AG09319 (cell line): Measurements from ENCODE around the gene GCH1.
A peak's percentile ranks its signal among the peaks of the same experiment; 100 is the strongest.
"Not testable (repeated sequence)": the region's sequence is repeated elsewhere in the genome, so short reads cannot be mapped to it uniquely, and the experiment has no call there.

Source experiments
- DNase-seq: peaks from one replicate; pipeline ENCODE4 v3.0.0-alpha.2; 2010; ENCODE audit warnings: low read depth; ENCODE audit errors: extremely low read depth
- TF ChIP-seq, protein P1 (sequence below): IDR thresholded peaks from 2 replicates; pipeline ENCODE4 v1.5.1; 2011; ENCODE audit warnings: low read depth, mild to moderate bottlenecking, inconsistent platforms, low read length, moderate library complexity

GCH1 gene

DNA sequence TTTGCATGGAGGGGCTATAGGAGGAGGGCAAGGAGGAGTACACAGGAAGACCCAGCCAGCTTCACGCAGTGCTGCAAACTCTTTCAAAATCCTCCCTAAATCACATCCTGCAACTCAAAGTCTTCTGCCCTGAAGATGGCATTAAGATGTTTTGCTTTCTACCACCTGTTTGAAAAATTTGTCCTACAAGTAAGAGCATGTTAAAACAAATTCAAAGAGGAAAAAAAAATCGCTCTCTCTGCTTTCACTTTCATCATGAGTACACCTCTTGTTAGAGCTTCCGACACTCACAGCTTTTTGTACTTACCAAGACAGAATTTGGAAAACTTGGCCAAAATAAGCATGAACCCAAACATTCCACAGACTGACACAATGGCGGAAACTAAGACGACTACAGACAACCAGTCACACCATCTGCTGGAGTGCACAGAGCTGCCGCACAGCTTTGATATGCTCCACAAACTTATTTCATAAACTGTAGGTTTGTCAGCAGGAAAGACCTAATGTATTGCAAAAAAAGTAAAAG is 21.3 kb downstream of the GCH1 start:
- DNase-seq, result no peak

DNA sequence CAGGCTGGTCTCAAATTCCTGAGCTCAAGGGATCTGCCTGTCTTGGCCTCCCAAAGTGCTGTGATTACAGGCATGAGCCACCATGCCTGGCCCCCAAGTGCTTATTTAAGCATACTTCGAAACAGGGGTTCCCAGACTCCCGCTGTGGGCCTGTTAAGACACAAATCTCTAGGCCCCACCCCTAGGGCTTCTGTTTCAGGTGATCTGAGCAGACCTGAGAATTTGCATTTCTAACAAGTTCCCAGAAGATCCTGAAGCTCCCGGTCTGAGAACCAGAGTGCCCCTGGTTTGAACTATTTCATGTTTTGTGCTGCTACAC is 25.0 kb downstream of the GCH1 start:
- DNase-seq, result no peak
- TF ChIP-seq, protein P1, sequence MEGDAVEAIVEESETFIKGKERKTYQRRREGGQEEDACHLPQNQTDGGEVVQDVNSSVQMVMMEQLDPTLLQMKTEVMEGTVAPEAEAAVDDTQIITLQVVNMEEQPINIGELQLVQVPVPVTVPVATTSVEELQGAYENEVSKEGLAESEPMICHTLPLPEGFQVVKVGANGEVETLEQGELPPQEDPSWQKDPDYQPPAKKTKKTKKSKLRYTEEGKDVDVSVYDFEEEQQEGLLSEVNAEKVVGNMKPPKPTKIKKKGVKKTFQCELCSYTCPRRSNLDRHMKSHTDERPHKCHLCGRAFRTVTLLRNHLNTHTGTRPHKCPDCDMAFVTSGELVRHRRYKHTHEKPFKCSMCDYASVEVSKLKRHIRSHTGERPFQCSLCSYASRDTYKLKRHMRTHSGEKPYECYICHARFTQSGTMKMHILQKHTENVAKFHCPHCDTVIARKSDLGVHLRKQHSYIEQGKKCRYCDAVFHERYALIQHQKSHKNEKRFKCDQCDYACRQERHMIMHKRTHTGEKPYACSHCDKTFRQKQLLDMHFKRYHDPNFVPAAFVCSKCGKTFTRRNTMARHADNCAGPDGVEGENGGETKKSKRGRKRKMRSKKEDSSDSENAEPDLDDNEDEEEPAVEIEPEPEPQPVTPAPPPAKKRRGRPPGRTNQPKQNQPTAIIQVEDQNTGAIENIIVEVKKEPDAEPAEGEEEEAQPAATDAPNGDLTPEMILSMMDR, result no peak

More for the DNA sequence above, 21.3 kb downstream of the GCH1 start:
- TF ChIP-seq, protein P1, result no peak; the same call in 1 of the 2 replicates

DNA sequence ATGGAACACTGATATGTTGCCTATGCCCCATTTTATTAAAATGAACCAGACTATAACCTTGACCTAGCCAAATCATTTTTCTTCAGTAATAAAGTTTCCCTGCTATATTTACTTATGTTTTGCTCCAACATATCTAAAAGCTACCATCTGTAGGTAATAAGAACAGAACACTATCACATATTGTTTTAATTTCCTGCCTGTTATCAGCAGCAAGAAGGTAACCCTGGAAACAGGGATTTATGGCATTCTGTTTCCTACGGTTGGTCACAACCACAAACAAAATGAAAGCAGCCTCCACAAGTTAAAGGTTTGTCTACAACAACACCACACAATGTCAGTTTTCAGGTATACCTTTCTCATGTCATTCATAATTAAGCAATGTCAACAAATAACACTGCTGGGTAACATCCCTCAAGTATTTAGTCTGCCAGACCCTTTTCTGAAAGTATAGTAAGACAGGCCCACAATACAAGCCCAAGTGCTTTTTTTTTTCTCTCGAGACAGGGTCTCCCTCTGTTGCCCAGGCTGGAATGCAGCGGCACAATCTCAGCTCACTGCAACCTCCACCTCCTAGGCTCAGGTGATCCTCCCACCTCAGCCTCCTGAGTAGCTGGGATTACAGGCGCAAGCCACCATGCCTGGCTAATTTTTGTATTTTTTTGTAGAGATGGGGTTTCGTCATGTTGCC is 25.5 kb downstream of the GCH1 start:
- TF ChIP-seq, protein P1, result no peak
- peak; percentile 42 for DNase-seq

DNA sequence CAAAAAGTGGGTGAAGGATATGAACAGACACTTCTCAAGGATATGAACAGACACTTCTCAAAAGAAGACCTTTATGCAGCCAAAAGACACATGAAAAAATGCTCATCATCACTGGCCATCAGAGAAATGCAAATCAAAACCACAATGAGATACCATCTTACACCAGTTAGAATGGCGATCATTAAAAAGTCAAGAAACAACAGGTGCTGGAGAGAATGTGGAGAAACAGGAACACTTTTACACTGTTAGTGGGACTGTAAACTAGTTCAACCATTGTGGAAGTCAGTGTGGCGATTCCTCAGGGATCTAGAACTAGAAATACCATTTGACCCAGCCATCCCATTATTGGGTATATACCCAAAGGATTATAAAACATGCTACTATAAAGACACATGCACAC is 27.0 kb downstream of the GCH1 start:
- DNase-seq, result not testable (repeated sequence)

DNA sequence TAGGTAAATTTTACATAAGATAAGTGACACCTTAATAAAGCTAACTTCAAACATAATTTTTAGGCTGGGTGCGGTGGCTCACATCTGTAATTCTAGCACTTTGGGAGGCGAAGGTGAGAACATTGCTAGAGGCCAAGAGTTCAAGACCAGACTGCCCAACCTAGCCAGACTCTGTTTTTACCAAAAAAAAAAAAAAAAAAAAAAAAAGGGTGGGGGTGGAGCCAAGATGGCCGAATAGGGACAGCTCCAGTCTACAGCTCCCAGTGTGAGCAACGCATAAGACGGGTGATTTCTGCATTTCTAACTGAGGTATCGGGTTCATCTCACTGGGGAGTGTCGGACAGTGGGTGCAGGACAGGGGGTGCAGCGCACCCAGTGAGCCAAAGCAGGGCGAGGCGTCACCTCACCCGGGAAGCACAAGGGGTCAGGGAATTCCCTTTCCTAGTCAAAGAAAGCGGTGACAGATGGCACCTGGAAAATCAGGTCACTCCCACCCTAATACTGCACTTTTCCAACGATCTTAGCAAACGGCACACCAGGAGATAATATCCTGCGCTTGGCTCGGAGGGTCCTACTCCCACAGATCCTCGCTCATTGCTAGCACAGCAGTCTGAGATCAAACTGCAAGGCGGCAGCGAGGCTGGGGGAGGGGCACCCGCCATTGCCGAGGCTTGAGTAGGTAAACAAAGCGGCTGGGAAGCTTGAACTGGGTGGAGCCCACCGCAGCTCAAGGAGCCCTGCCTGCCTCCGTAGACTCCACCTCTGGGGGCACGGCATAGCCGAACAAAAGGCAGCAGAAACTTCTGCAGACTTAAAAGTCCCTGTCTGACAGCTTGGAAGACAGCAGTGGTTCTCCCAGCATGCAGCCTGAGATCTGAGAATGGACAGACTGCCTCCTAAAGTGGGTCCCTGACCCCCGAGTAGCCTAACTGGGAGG is 32.2 kb downstream of the GCH1 start:
- not testable (repeated sequence) for DNase-seq

DNA sequence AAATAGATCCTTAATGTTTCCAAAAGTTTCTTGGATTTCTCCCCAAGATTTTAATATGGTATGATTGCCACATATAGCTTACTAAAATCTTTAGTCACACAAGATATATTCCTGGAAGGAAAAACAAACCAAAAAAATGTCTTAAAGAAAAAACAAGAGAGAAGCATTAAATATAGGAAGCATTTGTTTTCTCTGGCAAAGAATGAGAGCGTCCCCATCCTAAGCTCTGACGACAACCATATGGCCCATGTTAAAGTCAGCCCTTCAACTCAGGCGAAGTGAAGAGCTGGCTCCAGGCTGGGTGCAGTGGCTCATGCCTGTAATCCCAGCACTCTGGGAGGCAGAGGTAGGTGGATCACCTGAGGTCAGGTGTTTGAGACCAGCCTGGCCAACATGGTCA is 35.6 kb downstream of the GCH1 start:
- TF ChIP-seq, protein P1, result no peak
- DNase-seq, result no peak

DNA sequence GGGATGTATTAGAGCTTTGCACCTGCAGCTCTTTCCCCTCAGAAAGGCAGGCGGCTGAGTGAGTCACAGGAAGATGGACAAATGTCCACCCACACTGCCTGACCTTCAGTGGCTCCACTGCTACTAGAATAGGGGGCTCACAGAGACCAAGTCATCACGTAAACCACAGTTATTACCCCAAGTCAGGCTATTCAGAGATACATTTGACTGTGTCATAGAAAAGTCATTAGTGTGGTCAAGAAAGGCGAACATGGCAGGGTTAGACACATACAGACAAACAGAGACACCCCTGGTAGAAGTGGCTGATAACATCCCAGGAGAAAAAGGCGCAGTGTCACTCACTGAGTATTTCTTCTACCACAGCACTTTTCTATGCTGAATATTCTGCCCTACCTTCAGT is 36.0 kb downstream of the GCH1 start:
- DNase-seq, result no peak
- TF ChIP-seq, protein P1, result no peak

DNA sequence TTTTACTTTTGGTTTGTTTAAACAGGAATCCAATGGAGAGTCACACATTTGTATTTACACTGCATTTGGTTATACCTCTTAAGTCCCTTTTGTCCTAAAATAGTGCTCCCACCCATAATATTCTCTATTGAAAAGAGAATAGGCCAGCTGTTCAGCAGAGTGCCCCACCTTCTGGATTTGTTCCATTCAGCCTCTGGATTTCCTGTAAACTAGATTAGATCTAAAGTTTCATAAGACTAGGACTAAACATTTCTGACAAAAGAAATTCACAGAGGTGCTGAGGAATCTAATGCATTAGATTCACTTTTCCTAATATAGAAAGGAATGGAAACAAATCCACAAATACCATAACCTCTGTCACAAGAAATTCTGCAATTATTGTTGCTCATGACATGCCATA is 38.1 kb downstream of the GCH1 start:
- DNase-seq, result no peak
- TF ChIP-seq, protein P1, result no peak
